T-helper 2 cell treated with Interferon-gamma antibody and Interleukin-4, amounts not matched to agents 100 ng/mL and 5 ng/mL, for 36 hours (primary cell): ENCODE measurements around the gene OTOG. TPM values are rescaled to one million over a fixed set of nuclear protein-coding genes. Genes with fewer than 3 reads are reported as not detected.

Experiments
- intact Hi-C: fragments of 100-400 bp; cut with micrococcal nuclease; formaldehyde crosslinking; loops from one replicate; pipeline ENCODE4 v1.15.1; 2023
- total RNA-seq: library from RNA; stranded (reverse); gene quantifications from 2 replicates; pipeline ENCODE4 v1.2.3, GENCODE V29; 2022

Gene OTOG, protein sequence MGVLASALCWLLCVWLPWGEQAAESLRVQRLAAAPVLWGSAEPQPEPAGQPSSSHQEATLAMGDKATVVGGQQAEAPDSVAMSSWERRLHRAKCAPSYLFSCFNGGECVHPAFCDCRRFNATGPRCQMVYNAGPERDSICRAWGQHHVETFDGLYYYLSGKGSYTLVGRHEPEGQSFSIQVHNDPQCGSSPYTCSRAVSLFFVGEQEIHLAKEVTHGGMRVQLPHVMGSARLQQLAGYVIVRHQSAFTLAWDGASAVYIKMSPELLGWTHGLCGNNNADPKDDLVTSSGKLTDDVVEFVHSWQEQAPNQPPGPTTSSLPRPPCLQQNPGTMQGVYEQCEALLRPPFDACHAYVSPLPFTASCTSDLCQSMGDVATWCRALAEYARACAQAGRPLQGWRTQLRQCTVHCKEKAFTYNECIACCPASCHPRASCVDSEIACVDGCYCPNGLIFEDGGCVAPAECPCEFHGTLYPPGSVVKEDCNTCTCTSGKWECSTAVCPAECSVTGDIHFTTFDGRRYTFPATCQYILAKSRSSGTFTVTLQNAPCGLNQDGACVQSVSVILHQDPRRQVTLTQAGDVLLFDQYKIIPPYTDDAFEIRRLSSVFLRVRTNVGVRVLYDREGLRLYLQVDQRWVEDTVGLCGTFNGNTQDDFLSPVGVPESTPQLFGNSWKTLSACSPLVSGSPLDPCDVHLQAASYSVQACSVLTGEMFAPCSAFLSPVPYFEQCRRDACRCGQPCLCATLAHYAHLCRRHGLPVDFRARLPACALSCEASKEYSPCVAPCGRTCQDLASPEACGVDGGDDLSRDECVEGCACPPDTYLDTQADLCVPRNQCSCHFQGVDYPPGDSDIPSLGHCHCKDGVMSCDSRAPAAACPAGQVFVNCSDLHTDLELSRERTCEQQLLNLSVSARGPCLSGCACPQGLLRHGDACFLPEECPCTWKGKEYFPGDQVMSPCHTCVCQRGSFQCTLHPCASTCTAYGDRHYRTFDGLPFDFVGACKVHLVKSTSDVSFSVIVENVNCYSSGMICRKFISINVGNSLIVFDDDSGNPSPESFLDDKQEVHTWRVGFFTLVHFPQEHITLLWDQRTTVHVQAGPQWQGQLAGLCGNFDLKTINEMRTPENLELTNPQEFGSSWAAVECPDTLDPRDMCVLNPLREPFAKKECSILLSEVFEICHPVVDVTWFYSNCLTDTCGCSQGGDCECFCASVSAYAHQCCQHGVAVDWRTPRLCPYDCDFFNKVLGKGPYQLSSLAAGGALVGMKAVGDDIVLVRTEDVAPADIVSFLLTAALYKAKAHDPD (N-terminal part only)
- not detected in 2 replicates for total RNA-seq

DNA sequence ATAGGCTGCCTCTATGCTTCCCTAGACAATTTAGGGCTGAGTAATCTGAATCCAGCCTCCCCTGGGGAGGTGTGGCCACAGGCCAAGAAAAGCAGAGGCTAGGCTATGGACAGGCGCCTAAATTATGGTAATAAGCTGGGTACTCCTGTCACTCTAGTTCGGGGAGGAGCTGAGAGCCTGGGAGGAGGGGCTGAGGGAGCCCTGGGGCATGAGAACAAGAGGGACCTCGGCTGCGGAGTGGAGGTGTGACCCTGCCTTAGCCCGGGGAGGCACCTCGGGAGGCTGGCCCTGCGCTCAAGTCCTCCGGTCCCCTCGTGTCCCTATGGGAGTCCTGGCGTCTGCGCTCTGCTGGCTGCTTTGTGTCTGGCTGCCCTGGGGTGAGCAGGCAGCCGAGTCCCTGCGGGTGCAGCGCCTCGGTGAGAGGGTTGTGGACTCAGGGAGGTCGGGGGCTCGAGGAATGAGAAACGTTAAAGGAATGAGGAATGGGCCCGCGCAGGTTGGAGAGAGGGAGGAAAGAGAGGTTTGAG lies at the start of gene OTOG:
Gene OTOG (plus strand): TSS at position 209 of the 527 bp plus-strand sequence. CDS start 114 bp downstream, at position 323.
- intact Hi-C loops: no loop called here

DNA sequence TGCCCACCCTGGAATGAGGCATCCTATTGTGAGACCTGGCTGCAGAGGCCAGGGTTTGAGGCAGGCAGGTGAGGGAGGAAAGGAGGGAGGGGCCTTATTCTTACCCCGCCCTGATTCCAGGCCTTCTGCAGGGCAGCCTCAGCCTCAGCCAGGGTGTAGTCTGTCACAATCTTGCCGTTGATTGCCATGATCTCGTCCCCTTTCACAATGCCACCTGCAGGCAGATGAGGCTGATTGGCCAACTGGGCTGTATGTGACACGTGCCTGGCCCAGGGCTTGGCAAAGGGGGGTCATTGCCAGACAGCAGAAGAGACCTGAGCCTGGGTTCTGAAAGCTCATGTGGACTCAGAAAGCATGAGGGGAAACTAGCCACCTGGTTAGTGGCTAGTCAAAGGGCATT lies 49.0 kb upstream of the OTOG start:
- intact Hi-C loops: no loop called here

DNA sequence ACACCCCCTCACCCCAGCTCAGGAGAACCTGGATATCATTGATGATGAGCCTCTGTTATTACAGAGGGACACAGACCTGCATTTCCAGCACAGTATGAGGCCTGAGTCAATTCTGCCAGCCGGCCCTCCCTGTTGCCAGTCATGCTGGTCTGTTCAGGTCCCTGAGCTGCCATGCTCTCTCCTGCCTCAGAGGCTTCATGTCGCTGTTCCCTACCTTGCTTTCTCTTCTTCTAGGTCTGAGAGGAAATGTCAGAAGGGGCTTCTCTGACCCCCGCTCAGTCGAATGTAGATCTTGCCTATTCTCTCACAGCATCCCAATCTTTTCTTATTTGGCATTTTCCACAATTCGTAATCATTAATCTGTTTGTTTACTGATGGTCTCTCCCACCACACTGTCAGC lies 48.6 kb upstream of the OTOG start:
- intact Hi-C loops: no loop called here

DNA sequence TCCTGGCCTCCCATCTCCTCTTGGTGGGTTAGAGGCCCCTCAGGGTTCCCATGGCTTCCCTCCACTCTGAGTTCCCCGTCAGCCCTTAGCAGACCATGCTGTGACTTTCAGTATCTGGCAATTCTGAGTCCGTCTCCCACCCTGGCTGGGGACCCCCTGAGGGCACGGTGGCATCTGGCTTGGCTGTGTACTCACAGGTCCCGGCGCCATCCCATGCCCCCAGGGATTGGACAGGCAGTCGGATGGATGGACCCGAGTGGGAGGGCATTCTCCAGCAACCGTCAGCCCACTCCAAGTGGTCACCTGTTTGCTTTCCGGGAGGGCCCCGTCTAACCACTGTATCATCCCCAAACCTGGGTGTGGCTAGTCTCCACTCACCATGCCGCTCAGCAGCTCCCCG lies 46.4 kb upstream of the OTOG start:
- intact Hi-C loops: loop anchor here (10.0 kb wide), 1 partner anchor 426 kb away; the partner anchor contains the start of gene RPS13

DNA sequence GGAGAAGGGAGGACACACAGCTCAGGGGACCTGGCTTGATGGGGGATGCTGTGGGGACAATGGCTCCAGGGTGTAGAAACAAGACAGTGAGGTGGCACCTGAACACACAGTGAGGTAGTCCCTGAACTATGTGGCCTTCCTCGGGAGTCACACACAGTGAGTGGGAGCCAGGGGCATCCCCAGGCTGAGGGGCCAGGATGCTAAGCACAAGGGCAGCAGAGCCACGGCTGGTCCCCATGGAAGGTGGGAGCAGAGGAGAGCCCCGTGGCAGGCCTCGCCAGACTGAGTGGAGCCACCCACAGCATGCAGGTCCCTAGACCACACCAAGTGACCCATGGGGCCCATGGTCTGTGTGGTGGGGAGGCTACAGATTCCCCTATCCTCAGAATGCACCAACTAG lies 44.4 kb upstream of the OTOG start:
- intact Hi-C loops: loop anchor here (10.0 kb wide), 1 partner anchor 428 kb away; the partner anchor contains the start of gene RPS13

DNA sequence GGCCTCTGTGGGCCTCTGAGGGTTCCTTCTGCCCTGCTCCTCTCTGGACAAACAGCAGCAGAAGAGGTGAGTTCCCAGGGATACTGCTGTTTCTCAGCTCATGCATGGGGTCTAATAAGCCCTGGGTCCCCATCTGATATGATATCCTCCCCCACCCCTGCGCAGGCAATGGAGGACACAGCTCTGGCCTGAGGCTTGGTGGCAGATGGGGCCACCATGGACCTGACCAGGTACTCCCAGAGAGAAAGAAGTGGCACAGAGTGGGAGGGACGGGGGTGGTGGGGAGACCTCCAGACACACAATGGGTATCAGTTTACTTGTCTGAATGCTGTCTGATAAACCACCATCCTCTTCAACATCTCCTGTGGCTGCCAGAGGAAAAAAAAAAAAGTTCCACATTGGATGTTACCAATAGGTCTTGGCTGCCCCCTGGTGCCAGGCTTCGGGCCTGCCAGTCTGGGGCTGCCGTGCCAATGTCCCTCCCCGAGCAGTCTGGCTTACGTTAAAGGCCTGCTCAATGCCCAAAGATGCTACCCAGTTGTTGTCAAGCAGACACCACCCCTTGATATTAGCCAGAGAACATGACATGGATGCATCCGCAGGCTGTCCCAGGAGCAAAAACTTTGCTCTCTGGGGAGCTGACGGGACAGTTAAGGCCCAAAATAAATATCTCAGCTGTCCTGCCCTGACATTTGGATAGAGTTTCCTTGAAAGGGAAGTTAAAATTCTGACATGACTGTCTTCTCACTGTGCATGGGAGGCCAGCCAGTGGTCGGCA lies 42.5 kb upstream of the OTOG start:
- intact Hi-C loops: loop anchor here (1.0 to 10.0 kb wide), 4 partner anchors 120 to 430 kb away; partner anchors contain the start of gene RPS13

DNA sequence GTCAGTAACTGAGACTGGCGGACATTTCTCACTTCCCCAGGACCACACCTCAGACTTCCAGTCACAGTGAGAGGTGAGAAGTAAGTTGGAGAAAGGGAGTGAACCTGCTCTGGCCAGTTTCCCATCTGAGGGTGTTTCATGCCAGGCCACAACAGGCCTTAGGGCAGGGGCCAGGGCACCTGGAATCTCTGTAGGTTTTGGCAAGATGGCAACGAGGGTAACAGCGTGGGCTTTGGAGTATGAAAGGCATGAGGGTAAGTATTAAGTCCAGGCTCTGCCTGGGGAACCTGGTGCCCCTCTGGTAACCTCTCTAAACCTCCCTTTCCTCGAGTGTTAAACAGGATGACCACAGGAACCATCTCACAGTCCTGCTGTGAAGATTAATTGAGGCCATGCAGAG lies 41.9 kb upstream of the OTOG start:
- intact Hi-C loops: loop anchor here (10.0 kb wide), 1 partner anchor 430 kb away; the partner anchor contains the start of gene RPS13

DNA sequence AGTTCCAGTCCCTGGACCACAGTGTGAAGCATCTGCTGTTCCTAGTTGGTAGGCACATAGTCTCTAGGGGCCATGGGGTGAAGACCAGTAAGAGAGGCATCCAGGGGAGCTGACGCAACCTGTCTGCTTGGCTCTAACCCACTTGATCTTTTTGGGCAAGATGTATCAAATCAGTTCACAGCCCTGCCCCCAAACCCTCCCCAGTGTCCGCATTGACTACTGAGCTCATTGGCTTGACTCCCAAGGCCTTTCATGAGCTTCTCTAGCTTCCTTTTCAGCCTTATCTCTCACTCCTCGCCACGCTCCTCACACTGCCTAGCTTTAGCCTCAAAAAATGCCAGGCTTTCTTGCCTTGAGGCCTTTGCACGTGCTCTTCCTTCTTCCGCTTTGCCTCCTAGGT lies 40.7 kb upstream of the OTOG start:
- intact Hi-C loops: loop anchor here (10.0 kb wide), 1 partner anchor 432 kb away; the partner anchor contains the start of gene RPS13

DNA sequence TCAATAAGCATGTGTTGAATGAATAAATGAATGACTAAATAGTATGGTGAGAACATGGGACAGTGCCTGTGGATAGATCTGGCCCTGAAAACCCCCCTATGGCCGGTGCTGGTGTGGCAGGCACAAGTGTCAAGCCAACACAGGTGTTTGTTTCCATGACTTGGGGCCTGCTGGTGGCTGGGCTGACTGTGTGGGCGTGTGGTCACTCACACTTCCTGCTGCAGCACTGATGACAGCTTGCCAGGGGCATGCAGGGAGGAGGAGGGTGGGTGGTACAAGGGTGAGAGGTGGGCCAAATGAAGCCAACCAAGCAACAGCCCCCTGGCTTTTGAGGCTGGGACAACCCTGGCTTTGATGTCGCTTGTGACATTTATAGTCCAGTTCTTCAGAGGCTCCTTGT lies 40.1 kb upstream of the OTOG start:
- intact Hi-C loops: loop anchor here (10.0 kb wide), 1 partner anchor 432 kb away; the partner anchor contains the start of gene RPS13

DNA sequence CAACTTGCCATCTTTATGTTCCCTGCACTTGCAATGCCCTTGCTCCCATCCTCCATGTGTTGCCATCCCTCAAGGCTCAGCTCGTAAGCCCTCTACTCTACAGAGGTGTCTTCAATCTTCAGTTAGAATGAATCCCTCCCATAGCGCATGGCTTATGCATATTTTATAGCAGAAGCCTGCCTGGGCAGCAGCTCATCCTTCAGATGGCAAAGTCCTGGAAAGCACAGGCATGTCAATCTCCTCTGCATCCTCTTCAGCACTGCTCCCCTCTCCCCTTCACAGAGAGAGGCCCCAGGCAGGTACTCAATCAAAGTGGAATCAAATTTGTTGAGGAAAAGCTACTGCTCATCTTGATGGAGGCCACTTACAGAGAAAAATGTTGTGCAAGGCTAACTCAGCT lies 39.3 kb upstream of the OTOG start:
- intact Hi-C loops: loop anchor here (10.0 kb wide), 1 partner anchor 433 kb away; the partner anchor contains the start of gene RPS13

DNA sequence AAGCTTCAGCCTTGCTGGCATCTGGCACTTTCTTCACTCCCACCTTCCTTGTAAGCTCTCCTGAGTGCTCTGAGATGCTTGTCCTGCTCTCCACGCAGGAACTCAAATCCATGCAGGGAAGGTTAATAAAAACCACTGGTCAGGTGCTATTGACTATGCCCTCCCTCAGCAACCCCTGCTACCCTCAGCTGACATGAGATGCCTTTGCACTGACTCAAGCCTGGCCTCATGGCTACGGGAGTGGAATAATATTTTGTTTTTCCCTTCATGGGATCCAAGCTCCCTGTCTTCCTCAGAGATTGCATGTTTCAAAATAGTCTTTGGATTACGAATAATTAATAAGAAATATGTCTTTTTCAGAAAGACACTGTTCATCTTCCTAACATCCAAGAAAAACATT lies 38.8 kb upstream of the OTOG start:
- intact Hi-C loops: loop anchor here (10.0 kb wide), 1 partner anchor 434 kb away; the partner anchor contains the start of gene RPS13

DNA sequence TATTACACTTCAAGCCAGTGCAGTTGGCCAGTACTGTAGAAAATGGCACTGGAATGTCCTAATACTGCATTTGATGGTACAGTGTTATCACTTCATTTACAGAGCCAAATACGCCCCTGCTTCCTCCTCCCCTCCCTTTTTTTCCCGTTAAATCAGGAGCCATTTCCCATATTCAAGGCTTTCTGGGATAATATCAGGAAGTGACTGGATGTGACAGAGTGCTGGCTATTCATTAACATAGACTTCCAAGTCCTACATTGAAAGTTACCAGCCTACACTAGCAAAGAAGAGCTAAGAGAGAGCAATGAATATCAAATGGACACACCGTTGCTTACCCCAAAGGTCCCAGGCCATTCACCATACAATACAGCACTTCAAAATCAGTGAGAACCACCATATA lies 38.3 kb upstream of the OTOG start:
- intact Hi-C loops: loop anchor here (10.0 kb wide), 1 partner anchor 434 kb away; the partner anchor contains the start of gene RPS13

DNA sequence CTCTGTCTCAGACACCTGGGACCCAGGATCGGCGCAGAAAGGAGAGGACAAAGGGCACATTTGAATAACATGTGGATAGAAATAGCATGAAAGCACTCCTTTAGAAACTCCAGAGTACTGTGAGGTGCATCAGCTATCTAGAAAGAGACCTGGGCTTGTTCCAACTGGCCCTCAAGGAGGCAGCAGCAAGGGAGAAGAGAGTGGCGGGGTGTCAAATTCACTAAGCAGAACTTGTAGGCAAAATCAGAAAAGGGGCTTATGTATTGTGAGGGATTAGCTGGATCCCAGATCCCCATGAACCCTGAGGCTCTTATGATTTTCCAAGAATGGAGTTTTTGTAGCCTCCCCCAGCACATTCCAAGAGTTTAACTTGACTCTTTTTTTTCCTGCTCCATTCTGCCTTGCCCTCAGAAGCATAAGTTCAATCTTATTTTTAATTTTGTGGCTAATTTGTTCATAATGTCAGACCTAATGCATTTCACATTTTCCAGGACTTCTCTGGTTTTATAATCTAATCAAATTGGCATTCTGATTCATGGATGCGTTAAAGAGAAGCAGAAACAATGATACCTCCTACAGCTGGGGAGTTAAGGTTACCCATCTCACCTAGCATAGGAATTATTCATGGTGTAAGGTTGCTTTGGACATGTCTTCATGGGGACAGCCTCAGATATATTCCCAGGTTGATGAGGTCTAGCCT lies 36.4 kb upstream of the OTOG start:
- intact Hi-C loops: no loop called here

DNA sequence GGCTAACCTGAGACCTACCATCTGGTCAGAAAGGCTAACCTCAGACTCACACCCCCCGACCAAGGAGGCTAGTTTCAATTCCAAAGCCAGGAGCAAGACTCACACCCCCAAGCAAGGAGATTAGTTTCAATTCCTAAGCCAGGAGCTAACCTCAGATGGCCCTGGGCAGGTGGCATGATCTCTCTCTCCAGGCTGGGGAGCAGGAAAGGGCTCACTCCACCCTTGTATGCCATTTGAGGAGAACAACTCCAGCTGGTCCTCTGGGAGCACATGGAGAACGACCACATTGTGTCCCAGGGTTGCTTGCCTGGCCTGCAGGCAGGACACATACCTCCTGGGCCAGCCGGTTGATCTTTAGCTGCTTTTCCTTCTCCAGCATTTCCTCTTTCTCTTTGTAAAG lies 35.5 kb upstream of the OTOG start:
- intact Hi-C loops: no loop called here

DNA sequence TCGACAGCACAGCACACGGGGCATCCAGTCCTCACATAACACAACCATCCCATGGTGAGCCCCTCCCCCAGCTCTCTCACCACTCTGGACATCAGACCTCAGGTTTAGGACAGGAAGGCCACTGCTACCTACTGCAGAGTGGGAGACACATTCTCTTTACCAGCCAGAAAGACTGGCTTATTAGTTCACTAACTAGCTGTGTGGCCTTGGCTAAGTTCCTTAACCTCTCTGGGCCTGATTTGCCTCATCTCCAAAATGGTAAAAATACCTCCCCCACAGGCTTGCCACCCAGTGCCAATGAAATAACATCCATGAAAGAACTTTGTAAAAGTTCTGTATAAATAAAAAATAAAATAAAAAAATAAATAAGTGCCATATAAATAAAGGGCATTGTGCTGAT lies 35.0 kb upstream of the OTOG start:
- intact Hi-C loops: no loop called here

DNA sequence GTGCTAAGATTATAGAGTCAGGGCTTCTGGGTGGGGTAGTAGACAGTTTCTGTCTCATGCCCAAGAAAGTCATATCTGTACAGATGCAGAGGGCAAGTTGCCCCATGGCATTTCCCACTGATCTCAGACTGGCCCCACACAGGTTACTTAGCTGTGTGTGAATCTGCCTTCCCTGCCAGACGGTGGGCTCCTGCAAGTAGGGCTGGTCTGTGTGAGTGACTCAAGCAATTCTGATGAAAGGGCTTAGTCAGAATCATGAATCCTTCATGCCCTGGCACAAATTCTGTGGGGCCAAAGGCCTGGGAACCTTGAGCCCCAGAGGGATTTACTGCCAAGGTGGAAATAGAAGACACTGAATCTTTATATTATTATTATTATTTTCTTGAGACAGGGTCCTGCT lies 33.2 kb upstream of the OTOG start:
- intact Hi-C loops: no loop called here

DNA sequence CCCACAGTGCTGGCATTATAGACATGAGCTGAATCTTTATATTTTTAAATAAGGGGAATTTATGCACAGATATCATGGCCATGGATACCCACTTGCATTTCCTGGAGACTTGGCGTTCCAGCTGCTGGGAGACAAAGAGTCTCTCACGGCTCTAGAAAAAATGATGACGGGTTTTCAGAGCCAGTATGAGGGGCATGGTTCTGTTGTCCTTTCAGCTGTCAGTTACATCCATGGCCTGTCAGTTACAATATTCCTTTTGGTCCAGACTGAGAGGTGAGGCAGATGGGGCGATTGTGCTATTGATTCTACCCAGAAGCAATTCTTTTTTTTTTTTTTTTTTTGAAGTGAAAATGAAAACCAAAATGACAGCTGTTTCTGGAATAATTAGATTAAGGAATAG lies 32.6 kb upstream of the OTOG start:
- intact Hi-C loops: no loop called here

DNA sequence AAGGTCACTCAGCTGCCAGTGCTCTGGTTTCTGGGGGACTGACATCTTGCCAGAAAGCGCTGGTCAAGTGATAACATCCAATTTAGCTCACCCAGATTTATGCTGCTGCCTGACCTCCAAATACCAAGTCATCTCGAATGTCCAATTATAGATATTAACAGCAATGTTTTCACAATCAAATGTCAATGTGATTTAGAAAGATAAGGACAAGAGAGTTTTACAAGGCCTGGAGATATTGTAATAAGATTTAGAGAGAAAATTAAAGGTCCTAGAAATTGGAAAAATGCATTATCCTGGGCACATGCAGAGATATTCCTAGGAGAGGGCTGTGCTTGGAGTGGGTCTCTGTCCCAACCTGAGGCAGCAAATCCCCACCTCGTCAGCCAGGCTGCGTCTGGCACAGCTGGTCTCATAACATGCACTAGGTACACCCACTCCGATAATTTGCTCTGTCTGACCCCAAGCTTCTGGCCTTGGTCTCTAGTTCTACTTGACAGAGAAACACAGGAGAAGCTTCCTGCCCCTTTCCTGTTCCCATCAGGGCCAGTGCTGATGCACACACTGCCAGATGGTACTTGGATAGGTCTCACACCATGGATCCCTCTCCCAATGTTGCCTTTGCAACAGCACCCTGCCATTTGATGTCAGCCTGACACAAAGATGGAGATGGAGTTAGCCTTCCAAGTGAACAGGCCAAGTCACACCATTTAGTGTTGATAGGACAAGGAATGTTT lies 31.4 kb upstream of the OTOG start:
- intact Hi-C loops: no loop called here
